GM13977 (cell line): ENCODE results near the gene HIBADH.
"Not testable (repeated sequence)": the region's sequence is repeated elsewhere in the genome, so short reads cannot be mapped to it uniquely, and the experiment has no call there.

Experiments used
- DNase-seq: peaks from one replicate; pipeline ENCODE4 v3.0.0; 2012; ENCODE audit warnings: low spot score
- in situ Hi-C: fragments of 300-500 bp; cut with MboI; formaldehyde crosslinking; loops from one replicate; pipeline ENCODE4 v1.12.0; 2022; ENCODE audit warnings: low sequenced_read_pairs, low pct_unique_long_range_greater_than_20kb, mixed read lengths, inconsistent platforms; ENCODE audit not compliant: unreplicated experiment
- TF ChIP-seq, protein P1 (sequence below): IDR thresholded peaks from 2 replicates; pipeline ENCODE4 v1.5.1; 2012; ENCODE audit warnings: mild to moderate bottlenecking, control low read depth; ENCODE audit not compliant: insufficient read depth; ENCODE audit errors: extremely low read depth, missing control alignments

Gene HIBADH

DNA sequence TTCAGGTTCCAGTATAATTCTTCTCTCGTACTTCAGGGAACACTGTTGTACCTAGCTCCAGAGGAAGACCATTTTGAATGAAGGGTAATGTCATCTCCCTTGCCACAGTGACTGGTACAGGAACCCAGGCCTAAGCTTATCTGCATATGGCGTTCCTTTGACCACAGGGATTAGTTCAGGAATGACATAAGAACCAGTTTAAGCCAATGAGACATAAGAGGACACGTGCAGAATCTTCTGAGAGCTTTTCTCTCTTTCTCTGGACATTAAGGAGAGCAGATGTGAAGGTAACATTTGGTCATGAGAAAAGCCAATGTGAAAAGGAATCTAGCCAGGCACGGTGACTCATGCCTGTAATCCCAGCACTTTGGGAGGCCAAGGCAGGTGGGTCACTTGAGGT is 21.8 kb upstream of the HIBADH start:
- in situ Hi-C loops = no loop called here
- TF ChIP-seq, protein P1, sequence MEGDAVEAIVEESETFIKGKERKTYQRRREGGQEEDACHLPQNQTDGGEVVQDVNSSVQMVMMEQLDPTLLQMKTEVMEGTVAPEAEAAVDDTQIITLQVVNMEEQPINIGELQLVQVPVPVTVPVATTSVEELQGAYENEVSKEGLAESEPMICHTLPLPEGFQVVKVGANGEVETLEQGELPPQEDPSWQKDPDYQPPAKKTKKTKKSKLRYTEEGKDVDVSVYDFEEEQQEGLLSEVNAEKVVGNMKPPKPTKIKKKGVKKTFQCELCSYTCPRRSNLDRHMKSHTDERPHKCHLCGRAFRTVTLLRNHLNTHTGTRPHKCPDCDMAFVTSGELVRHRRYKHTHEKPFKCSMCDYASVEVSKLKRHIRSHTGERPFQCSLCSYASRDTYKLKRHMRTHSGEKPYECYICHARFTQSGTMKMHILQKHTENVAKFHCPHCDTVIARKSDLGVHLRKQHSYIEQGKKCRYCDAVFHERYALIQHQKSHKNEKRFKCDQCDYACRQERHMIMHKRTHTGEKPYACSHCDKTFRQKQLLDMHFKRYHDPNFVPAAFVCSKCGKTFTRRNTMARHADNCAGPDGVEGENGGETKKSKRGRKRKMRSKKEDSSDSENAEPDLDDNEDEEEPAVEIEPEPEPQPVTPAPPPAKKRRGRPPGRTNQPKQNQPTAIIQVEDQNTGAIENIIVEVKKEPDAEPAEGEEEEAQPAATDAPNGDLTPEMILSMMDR = no peak
- DNase-seq = no peak

DNA sequence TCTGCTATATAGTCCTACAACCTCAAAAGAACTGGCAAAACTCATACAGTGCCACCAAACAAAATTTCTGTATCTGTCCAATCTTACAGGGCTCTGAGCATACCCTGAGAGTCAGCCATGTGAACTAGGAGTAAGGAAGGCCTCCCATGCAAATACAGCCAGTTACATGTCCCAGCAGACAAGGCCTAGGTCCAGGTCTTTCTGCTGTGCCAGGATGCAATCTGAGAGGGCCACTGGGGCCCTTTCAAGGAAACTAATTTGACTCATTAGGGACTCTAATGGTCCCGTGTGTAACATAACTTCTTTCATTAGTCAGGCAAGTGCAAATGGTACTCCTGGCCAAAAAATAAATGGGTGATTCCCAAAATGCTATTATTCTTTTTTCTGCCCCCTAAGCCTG is 17.9 kb upstream of the HIBADH start:
- in situ Hi-C loops = no loop called here

DNA sequence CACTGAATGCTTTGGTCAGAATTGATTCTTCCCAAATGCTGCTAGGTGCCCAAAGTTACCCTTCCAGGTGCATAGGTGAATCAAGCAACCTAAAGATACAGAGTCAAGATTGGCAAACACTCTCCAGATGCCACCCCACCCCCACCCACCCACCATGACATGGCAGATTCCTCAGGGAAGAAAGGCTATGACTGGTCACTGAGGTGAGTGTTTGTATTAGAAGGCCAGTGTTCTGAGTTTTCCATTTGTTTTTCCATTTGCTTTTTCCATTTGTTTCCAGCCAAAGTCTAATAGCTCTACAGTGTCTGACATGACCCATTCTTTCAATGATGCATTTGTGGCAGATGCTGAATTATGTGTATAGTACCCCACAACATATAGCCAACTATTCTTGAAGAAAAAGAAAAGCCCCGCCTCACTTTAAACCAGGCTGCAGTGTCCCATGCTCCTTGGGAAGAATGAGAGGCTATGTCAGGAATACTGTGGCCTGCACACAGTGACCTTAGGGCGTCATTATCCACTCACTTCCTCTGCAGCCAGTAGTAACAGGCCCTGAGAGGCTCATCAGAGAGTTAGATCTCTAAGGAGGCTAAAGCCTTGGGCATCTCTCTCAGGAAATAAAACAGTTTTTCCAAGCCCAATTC is 16.1 kb upstream of the HIBADH start:
- TF ChIP-seq, protein P1 = no peak
- DNase-seq = no peak
- in situ Hi-C loops = no loop called here

More for the DNA sequence above, 17.9 kb upstream of the HIBADH start:
- no peak for DNase-seq
- TF ChIP-seq, protein P1 = no peak

DNA sequence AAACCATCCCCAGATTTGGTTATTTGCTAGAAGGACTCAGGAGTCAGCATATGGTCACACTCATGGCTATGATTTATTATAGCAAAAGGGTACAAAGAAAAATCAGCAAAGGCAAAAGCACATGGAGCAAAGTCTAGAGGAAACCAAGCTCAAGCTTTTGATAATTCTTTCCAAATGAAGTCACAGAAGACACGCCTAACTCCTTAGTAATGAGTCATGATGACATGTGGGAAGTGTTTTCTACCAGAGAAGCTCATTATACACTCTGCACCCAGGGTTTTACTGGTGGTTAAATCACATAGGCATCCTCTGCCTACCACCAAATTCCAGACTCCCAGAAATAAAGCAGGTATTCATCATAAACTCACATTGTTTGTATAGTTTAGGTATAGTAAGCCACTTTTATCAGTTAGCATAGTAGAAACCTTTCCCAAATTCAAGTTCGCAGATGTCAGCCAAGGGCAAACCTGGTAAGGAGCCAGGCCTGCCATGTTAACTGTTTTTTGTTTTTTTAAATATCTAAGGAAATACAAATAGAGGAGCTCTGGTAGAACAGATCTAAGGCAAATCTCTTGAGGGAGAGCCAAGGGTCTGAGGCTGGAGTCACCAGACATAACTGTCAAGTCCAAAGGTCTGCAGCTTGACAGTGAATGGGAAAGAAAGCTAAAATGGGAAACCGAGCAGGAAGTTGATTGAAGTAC is 15.4 kb upstream of the HIBADH start:
- TF ChIP-seq, protein P1 = no peak
- DNase-seq = no peak
- in situ Hi-C loops = no loop called here

DNA sequence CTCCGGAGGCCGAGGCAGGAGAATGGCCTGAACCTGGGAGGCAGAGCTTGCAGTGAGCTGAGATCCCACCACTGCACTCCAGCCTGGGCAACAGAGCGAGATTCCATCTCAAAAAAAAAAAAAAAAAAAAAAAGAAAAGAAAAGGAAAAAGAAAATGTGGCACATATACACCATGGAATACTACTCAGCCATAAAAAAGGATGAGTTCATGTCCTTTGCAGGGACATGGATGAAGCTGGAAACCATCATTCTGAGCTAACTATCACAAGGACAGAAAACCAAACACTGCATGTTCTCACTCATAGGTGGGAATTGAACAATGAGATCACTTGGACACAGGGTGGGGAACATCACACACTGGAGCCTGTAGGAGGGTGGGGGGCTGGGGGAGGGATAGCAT is 11.4 kb upstream of the HIBADH start:
- in situ Hi-C loops, DNase-seq: not testable (repeated sequence)

DNA sequence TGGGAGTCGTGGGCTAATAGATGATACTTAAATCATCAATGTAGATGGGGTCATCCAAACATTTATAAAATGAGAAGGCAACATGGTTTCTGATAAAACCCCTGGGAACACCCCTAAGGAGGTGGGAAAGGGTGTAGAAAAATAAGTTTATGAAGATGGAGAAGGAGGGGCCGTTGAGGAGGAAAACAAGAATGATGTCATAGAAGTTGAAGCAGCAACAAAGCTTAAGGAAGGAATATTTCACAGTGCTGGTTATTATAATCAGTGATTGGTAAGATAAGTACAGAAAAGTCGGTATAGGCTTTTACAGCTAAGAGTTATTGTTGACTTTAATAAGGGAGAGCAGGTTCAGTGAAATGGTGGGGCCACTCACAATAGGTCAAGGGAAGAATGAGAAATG is 9.0 kb upstream of the HIBADH start:
- DNase-seq = no peak
- TF ChIP-seq, protein P1 = no peak
- in situ Hi-C loops = no loop called here

DNA sequence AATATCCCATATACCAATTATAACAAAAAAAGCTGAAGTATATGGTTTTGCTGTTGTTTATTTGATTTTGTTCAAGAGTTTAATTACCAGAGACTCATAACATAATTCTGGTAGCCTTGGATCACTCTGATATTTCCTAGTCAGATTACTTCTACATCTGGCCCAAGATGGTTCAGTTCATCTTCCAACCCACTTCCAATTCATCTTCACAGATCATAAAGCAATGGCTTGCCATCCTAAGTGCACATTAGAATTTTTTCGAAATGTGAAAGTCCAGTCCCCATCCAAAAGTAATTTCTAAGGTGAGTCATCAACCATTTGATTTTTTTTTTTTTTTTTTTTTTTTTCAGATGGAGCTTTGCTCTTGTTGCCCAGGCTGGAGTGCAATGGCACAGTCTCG is 8.0 kb upstream of the HIBADH start:
- DNase-seq = no peak
- in situ Hi-C loops = no loop called here
- TF ChIP-seq, protein P1 = no peak
